Common myeloid progenitor, CD34-positive (primary cell): Measurements from ENCODE around the gene INO80E.
A peak's percentile ranks its signal among the peaks of the same experiment; 100 is the strongest.

ENCODE experiments used
- CTCF ChIA-PET: fragments of 350-600 bp; sonication (Branson Sonifier 250); formaldehyde crosslinking; loops from one replicate; lab custom pipeline; 2021; ENCODE audit warnings: antibody characterized with exemption; lab: Charles Lee
- POLR2A ChIA-PET: fragments of 350-600 bp; sonication (Branson Sonifier 250); formaldehyde crosslinking; loops from one replicate; lab custom pipeline; 2021; ENCODE audit warnings: antibody characterized with exemption; lab: Charles Lee
- DNase-seq, 3 donors: peaks; one replicate each; pipeline versions ENCODE4 v3.0.0 to v3.0.0-alpha.2; 2013
- H3K27ac ChIP-seq, 2 experiments: 1 replicate in 1 of 2; 2 replicates in 1 of 2; pipeline ENCODE4 v1.7.0; 2013; ENCODE audit warnings: inconsistent platforms in 2 of 2, low read length in 2 of 2, mild to moderate bottlenecking in 2 of 2, low read depth in 1 of 2, moderate library complexity in 1 of 2; ENCODE audit not compliant: severe bottlenecking in 2 of 2, insufficient read depth in 1 of 2, poor library complexity in 1 of 2
- H3K27me3 ChIP-seq, 5 experiments: replicated peaks in 2 of 5; 1 replicate in 3 of 5; 2 replicates in 2 of 5; pipeline versions ENCODE4 v1.6.1 to v1.7.0; 2013; ENCODE audit warnings: low read length in 4 of 5, mild to moderate bottlenecking in 2 of 5, moderate library complexity in 2 of 5, inconsistent platforms in 1 of 5; ENCODE audit not compliant: insufficient read depth in 5 of 5, control insufficient read depth in 4 of 5
- H3K36me3 ChIP-seq, 4 experiments: 1 replicate in 2 of 4; 2 replicates in 2 of 4; pipeline versions ENCODE4 v1.6.1 to v1.7.0; 2013; ENCODE audit warnings: low read length in 3 of 4, control low read depth in 1 of 4, mild to moderate bottlenecking in 1 of 4; ENCODE audit not compliant: control insufficient read depth in 4 of 4, insufficient read depth in 4 of 4
- H3K4me1 ChIP-seq, 4 experiments: 1 replicate in 3 of 4; 2 replicates in 1 of 4; pipeline versions ENCODE4 v1.6.1 to v1.7.1; 2013; ENCODE audit warnings: low read length in 3 of 4, mild to moderate bottlenecking in 3 of 4, control low read depth in 1 of 4, inconsistent platforms in 1 of 4, moderate library complexity in 1 of 4; ENCODE audit not compliant: control insufficient read depth in 4 of 4, insufficient read depth in 4 of 4; ENCODE audit errors: control extremely low read depth in 1 of 4
- H3K4me3 ChIP-seq, 7 experiments: 1 replicate in 4 of 7; 2 replicates in 3 of 7; pipeline versions ENCODE4 v1.5.1 to v1.7.0; 2013; ENCODE audit warnings: mild to moderate bottlenecking in 7 of 7, low read length in 6 of 7, moderate library complexity in 6 of 7, inconsistent platforms in 2 of 7, low read depth in 2 of 7, control low read depth in 1 of 7; ENCODE audit not compliant: insufficient read depth in 4 of 7, control insufficient read depth in 1 of 7; ENCODE audit errors: extremely low read depth in 1 of 7
- H3K9me3 ChIP-seq, 5 experiments: 1 replicate in 4 of 5; 2 replicates in 1 of 5; pipeline versions ENCODE4 v1.6.1 to v1.7.1; 2013; ENCODE audit warnings: low read length in 4 of 5, mild to moderate bottlenecking in 2 of 5, inconsistent platforms in 1 of 5, low read depth in 1 of 5, moderate library complexity in 1 of 5; ENCODE audit not compliant: control insufficient read depth in 4 of 5, insufficient read depth in 2 of 5; ENCODE audit errors: control extremely low read depth in 1 of 5
- WGBS: methylation state at CpG from one replicate; pipeline ENCODE4 v1.1.5; 2013; ENCODE audit not compliant: insufficient coverage; 5-methylcytosine and 5-hydroxymethylcytosine counted together

The INO80E gene

GRCh38 chr16:29993191-29993902 lies 2.7 kb upstream of the INO80E start:
- POLR2A ChIA-PET: interaction anchor here (1.1 kb wide), 1 partner anchor 21 kb away, joined by 3 read pairs; no protein-coding TSS in a partner anchor
- no peaks in the 10 kb centered on the region for H3K9me3 ChIP-seq
- CTCF ChIA-PET: interaction anchor here (0.9 to 1.9 kb wide), 6 partner anchors 13 to 145 kb away, joined by 3 to 6 read pairs (median 3); partner anchors contain the start of gene TMEM219
- no peak for DNase-seq
- WGBS: 95% methylated on average over 22 of the region's 25 CpGs
- peaks cover 2 to 32% (median 19%) of the 10 kb centered on the region in 4 experiments for H3K4me1 ChIP-seq
- peaks cover 11 to 56% (median 39%) of the 10 kb centered on the region in 4 experiments for H3K36me3 ChIP-seq
- no peaks in the 10 kb centered on the region for H3K27me3 ChIP-seq
- H3K27ac ChIP-seq: no peak overlapping the region
- no peak overlapping the region for H3K4me3 ChIP-seq

- POLR2A ChIA-PET: interaction anchor here (1.1 kb wide), 1 partner anchor 22 kb away, joined by 3 read pairs; no protein-coding TSS in a partner anchor
- H3K9me3 ChIP-seq: no peaks in the 10 kb centered on the region
- peak overlapping the region in 1 of 2 experiments; percentile 22 for H3K27ac ChIP-seq
- H3K27me3 ChIP-seq: no peaks in the 10 kb centered on the region
- H3K4me3 ChIP-seq: peak overlapping the region in 3 of 7 experiments; percentile 96 to 100 (median 99)
- peaks cover 6 to 54% (median 34%) of the 10 kb centered on the region in 4 experiments for H3K36me3 ChIP-seq
- H3K4me1 ChIP-seq: peaks cover 2 to 32% (median 19%) of the 10 kb centered on the region in 4 experiments
- 95% methylated on average over 9 of the region's 9 CpGs for WGBS
- CTCF ChIA-PET: interaction anchor here (0.9 to 1.9 kb wide), 5 partner anchors 12 to 53 kb away, joined by 3 to 6 read pairs (median 3); partner anchors contain the start of gene TMEM219
- DNase-seq: no peak
Observed at GRCh38 chr16:29993903-29994599, 2.0 kb upstream of the INO80E start.

GRCh38 chr16:29994600-29995323 lies 1.3 kb upstream of the INO80E start:
- DNase-seq: no peak
- H3K4me3 ChIP-seq: peak overlapping the region; percentile 94 to 100 (median 97)
- POLR2A ChIA-PET: interaction anchor here (1.1 kb wide), 1 partner anchor 22 kb away, joined by 3 read pairs; no protein-coding TSS in a partner anchor
- H3K27ac ChIP-seq: peak overlapping the region; percentile 22 to 96
- H3K4me1 ChIP-seq: peaks cover 2 to 32% (median 19%) of the 10 kb centered on the region in 4 experiments
- peaks cover 6 to 54% (median 36%) of the 10 kb centered on the region in 4 experiments for H3K36me3 ChIP-seq
- CTCF ChIA-PET: interaction anchor here (0.5 to 1.9 kb wide), 2 partner anchors 11 to 66 kb away, joined by 3 to 6 read pairs; no protein-coding TSS in a partner anchor
- WGBS: 14% methylated on average over 21 of the region's 24 CpGs
- H3K27me3 ChIP-seq: no peaks in the 10 kb centered on the region
- H3K9me3 ChIP-seq: no peaks in the 10 kb centered on the region

GRCh38 chr16:29995324-29995910 lies 624 bp upstream of the INO80E start, which contains the start of gene HIRIP3:
Gene HIRIP3 (minus strand): TSS chr16:29995617. CDS start chr16:29995605, 12 bp downstream.
- no peaks in the 10 kb centered on the region for H3K9me3 ChIP-seq
- H3K36me3 ChIP-seq: peaks cover 6 to 51% (median 39%) of the 10 kb centered on the region in 4 experiments
- WGBS: under 1% methylated on average over 50 of the region's 53 CpGs
- peaks cover 2 to 32% (median 19%) of the 10 kb centered on the region in 4 experiments for H3K4me1 ChIP-seq
- H3K27ac ChIP-seq: peak within 1 kb of the TSS; percentile 91 to 96
- H3K4me3 ChIP-seq: peak within 1 kb of the TSS; percentile 94 to 100 (median 97)
- ChIA-PET CTCF (interaction anchor here (0.5 to 1.5 kb wide), 4 partner anchors 11 to 66 kb away, joined by 3 to 6 read pairs (median 3); no protein-coding TSS in a partner anchor), POLR2A (no interaction called here)
- H3K27me3 ChIP-seq: no peaks in the 10 kb centered on the region
- peak; percentile 71 to 86 (median 79) for DNase-seq

- 22% methylated on average over 9 of the region's 9 CpGs for WGBS
- DNase-seq: peak in 2 of 3 donors; percentile 23 to 32
- H3K4me3 ChIP-seq: peak overlapping the region; percentile 94 to 100 (median 97)
- peaks cover 3 to 47% (median 36%) of the 10 kb centered on the region in 4 experiments for H3K36me3 ChIP-seq
- H3K27ac ChIP-seq: peak overlapping the region; percentile 33 to 96
- no peaks in the 10 kb centered on the region for H3K9me3 ChIP-seq
- CTCF ChIA-PET: interaction anchor here (1.2 to 1.5 kb wide), 5 partner anchors 9 to 96 kb away, joined by 3 to 6 read pairs (median 4); no protein-coding TSS in a partner anchor
- POLR2A ChIA-PET: interaction anchor here (0.9 kb wide), 1 partner anchor 23 kb away, joined by 4 read pairs; the partner anchor contains the start of gene TAOK2
- peaks cover 2 to 32% (median 19%) of the 10 kb centered on the region in 4 experiments for H3K4me1 ChIP-seq
- H3K27me3 ChIP-seq: no peaks in the 10 kb centered on the region
Observed at GRCh38 chr16:29996766-29997250, 767 bp downstream of the INO80E start.

- ChIA-PET POLR2A (no interaction called here), CTCF (interaction anchor here (0.6 kb wide), 1 partner anchor 12 kb away, joined by 3 read pairs; no protein-coding TSS in a partner anchor)
- H3K9me3 ChIP-seq: no peaks in the 10 kb centered on the region
- no peak overlapping the region for H3K27ac ChIP-seq
- H3K36me3 ChIP-seq: peaks cover 0 to 41% (median 30%) of the 10 kb centered on the region in 4 experiments
- no peaks in the 10 kb centered on the region for H3K27me3 ChIP-seq
- H3K4me1 ChIP-seq: peaks cover 2 to 30% (median 23%) of the 10 kb centered on the region in 4 experiments
- H3K4me3 ChIP-seq: no peak overlapping the region
- 96% methylated on average over 6 of the region's 6 CpGs for WGBS
- no peak for DNase-seq
Observed at GRCh38 chr16:29999605-30000004, 3.6 kb downstream of the INO80E start.
